NCI-H345 treated with DMSO at 0.1 percent for 48 hours (cell line): ENCODE results near the gene CDCA3.

Experiments used
- DNase-seq: peaks from one replicate; lab custom pipeline; 2025; ENCODE audit not compliant: unreplicated experiment; lab: John Stamatoyannopoulos, UW

Gene CDCA3

GRCh38 chr12:6853626-6854025 lies 2.5 kb upstream of the CDCA3 start:
- no peak for DNase-seq

- DNase-seq: no peak
These were observed 1.7 kb upstream of the CDCA3 start for GRCh38 chr12:6852651-6853354.

- DNase-seq: peak; percentile 98
These were observed 1.0 kb upstream of the CDCA3 start, which contains the start of gene USP5 for GRCh38 chr12:6851921-6852650. Gene USP5 (plus strand): TSS chr12:6852150. CDS start chr12:6852180, 30 bp downstream.

GRCh38 chr12:6850796-6851152 lies 312 bp downstream of the CDCA3 start:
- no peak for DNase-seq

GRCh38 chr12:6849976-6850560 lies 1.0 kb downstream of the CDCA3 start:
- no peak for DNase-seq

- no peak for DNase-seq
These were observed 1.7 kb downstream of the CDCA3 start for GRCh38 chr12:6849427-6849826.

GRCh38 chr12:6847676-6848075 lies 3.4 kb downstream of the CDCA3 start:
- no peak for DNase-seq

GRCh38 chr12:6846316-6846869 lies 4.7 kb downstream of the CDCA3 start:
- no peak for DNase-seq

- DNase-seq: no peak
These were observed 5.7 kb downstream of the CDCA3 start for GRCh38 chr12:6845395-6845794.

GRCh38 chr12:6843118-6843902 lies 7.8 kb downstream of the CDCA3 start:
- DNase-seq: no peak

GRCh38 chr12:6842075-6842474 lies 9.0 kb downstream of the CDCA3 start:
- no peak for DNase-seq

- DNase-seq: no peak
These were observed 10.1 kb downstream of the CDCA3 start, which contains the start of gene GNB3 for GRCh38 chr12:6840761-6841515. Gene GNB3 (plus strand): TSS chr12:6840925. CDS start chr12:6841288, 363 bp downstream.

GRCh38 chr12:6840330-6840729 lies 10.8 kb downstream of the CDCA3 start:
- no peak for DNase-seq

GRCh38 chr12:6839482-6840201 lies 11.4 kb downstream of the CDCA3 start:
- no peak for DNase-seq

GRCh38 chr12:6838854-6839253 lies 12.2 kb downstream of the CDCA3 start:
- no peak for DNase-seq

- no peak for DNase-seq
These were observed 13.6 kb downstream of the CDCA3 start for GRCh38 chr12:6837370-6838060.

GRCh38 chr12:6836851-6837250 lies 14.2 kb downstream of the CDCA3 start:
- DNase-seq: no peak

- DNase-seq: no peak
These were observed 16.2 kb downstream of the CDCA3 start for GRCh38 chr12:6834873-6835272.

- no peak for DNase-seq
These were observed 16.8 kb downstream of the CDCA3 start for GRCh38 chr12:6834254-6834653.
